Right lung (tissue), 5 donors: Measurements from ENCODE around the gene SPDEF. TPM values are rescaled to one million over a fixed set of nuclear protein-coding genes. Genes with fewer than 3 reads are reported as not detected.

Experiments used
- DNase-seq, 2 donors: peaks; one replicate each; pipeline ENCODE4 v3.0.0-alpha.2; 2013
- polyA plus RNA-seq, 5 donors: library from polyadenylated mRNA; unstranded; fragments of 120-200 nt; gene quantifications; one replicate each; pipeline versions ENCODE4 v1.2.1 to v1.2.3, GENCODE V29; 2013; ENCODE audit warnings: inconsistent platforms in 1 of 5, low replicate concordance in 1 of 5; ENCODE audit not compliant: insufficient read length in 5 of 5, insufficient read depth in 1 of 5

Gene SPDEF
- polyA plus RNA-seq, 5 donors = 0.65 to 3.1 (median 1.2) TPM

DNA sequence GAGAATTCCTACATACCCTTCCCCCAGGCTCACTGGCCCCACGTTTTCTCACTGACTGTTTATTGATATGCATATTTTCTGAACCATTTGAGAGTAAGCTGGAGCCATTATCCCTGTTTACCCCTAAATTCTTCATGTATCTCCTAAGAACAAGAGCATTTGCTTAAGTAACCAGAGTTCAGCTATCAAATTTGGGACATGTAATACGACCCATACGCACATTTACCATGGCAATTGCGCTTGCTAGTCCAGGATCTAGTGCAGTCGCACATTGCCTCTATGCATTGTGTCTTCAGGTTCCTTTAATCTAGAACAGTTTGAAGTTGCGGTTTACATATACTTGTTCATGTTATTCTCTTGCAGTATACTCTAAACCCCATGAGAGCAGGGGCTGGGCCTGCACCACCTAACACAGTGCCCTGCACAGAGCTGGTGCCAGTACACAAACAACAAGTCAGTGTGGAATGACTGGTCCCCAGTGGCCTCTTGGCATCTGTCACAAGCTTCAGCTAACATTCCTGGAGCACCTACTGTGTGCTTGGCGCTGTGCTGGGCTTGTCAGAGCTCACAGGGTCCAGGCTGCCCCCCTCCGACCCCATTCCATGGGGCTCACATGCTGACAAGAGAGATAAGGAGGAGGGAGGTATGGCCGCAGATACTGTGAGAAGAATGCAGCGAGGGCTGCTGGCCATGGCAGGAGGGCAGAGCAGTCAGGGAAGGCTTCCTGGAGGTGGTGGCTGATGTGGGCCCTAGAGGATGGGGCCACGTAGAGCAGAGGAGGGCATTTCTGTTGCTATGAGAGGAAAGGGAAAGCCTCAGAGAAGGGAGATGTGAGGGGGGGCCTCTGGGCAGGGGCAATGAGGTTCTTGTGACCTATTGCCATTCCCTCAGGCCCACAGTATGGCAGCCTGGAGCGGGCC lies 28.1 kb downstream of the SPDEF start:
- no peak for DNase-seq

DNA sequence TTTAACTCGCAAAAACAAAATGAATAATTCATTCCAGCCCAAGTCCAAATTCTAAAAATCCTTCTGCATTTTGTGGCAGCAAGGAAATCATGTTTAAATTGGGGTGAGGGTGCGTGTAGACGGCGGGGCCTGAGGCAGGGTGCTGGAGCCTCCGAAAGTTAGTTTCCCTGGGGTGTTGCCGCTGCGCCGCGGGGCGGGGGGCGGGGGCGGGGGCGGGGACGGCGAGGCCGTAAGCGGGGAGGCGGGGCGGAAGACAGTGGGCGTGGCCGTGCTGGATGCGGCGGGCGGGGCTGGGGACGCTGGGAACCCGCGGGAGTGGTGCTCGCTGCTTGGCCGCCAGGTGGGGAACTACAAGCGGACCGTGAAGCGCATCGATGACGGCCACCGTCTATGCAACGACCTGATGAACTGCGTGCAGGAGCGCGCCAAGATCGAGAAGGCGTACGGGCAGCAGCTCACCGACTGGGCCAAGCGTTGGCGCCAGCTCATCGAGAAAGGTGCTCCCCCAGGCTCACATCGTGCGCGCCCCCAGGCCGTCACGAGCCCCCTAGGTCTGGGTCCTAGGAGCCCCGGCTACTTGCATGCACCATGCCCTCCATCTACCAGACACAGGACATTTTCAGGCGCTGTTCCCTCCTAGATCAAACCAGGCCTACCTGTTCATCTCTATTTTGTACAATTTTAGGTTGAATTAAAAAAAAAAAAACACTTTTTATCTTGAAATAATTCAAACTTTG lies 29.0 kb downstream of the SPDEF start:
- peak; percentile 88 to 90 for DNase-seq

DNA sequence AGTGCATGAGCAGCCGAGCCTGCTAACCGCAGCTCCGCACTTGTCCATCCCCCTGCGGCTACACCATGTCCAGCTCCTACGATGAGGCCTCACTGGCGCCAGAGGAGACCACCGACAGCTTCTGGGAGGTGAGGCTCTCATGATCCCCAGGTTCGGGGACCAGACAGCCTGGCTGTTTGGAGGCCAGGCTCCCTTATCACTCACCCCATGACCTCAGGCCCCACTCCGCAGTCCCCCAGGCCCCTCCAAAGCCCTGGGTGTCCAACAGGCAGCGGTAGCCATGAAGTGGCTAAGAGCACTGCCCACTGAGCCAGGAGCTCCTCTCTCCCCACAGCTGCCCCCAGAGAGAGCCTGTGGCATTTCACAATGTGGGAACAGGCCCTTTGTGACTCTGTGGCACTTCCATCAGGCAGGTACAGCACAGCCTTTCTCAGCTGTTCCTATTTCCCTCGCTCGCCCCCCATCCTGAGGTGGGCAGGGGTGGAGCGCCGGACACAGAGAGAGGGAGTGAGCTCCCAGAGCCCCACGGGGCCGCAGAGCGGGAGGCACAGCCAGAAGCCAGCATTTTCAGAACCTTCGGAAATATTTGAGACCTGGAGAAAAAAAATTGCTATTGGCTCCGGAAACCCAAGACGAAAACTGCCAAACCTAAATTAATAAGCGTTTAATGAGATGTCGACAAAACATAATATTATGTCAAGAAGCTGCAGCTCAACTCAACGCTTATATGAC lies 29.7 kb downstream of the SPDEF start:
- DNase-seq = peak in 1 of 2 donors; percentile 19

DNA sequence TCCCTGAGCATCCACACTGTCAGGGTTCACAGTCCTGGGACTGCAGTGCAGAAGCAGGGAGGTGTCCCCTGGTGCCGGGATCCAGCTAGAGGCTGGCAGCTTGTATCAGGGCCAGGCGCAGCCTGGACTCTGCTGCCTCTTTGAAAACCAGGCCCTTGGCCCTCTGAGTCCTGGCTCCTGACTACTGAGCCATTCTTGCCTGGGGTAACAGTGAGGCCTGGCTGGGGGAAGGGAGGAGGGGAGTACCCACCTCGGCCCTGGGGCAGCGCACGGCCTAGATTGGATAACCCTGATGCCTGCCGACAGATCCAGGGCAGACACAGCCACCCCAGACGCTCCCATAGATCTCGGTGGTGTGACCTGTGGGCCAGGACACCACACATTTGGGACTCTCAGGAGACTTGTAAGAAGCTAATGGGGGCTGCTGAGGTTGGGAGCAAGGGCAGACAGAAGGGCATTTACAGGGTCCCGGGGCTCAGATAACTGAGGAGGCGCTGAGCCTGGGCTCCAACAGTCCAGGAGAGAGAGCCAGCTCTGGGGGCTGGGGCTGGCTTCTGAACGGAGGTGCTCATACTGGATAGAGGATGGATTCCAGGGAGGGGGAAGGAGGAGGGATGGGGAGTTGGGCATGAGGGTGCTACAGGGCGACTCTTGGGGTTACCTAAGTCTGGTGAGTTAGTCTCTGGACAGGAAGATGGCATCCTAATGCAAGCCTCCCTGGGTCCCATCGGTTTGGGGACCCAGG lies 30.5 kb downstream of the SPDEF start:
- no peak for DNase-seq

DNA sequence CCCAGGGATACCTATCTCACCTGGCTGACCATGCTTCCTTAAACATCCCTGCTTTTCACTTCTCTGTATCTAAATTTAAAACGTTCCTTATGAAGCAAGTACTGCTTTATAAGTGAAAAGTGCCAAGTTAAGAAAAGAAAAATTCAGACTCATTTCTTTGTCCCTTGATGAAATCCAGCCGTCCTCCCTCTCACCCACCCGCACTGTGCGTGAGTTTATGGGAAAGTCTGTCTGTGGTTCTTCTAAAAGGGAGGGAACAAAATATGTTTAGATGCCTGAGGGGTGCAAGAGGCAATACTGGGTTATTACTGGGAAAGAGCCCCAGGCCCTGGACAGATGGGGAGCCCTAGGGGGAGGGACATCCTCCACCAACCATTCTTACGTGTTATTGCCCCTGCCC lies 31.2 kb downstream of the SPDEF start:
- no peak for DNase-seq

DNA sequence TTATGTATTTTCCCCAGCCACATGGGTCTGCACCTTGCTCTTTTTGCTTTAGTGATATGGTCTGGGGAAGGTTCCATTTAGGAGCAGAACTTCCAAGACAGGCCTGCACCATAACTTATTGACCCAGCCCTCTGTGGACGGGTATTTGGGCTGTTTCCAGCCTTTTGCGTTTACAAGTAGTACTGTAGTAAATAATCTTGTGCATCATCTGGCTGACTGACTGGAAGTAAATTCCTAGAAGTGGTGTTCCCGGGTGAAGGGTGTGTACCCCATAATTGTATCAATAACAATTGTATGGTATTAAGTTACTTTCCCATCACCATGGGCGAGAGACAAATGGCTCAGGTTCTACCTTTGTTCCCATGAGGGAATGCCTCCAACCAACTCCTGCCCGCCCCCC lies 31.6 kb downstream of the SPDEF start:
- no peak for DNase-seq

DNA sequence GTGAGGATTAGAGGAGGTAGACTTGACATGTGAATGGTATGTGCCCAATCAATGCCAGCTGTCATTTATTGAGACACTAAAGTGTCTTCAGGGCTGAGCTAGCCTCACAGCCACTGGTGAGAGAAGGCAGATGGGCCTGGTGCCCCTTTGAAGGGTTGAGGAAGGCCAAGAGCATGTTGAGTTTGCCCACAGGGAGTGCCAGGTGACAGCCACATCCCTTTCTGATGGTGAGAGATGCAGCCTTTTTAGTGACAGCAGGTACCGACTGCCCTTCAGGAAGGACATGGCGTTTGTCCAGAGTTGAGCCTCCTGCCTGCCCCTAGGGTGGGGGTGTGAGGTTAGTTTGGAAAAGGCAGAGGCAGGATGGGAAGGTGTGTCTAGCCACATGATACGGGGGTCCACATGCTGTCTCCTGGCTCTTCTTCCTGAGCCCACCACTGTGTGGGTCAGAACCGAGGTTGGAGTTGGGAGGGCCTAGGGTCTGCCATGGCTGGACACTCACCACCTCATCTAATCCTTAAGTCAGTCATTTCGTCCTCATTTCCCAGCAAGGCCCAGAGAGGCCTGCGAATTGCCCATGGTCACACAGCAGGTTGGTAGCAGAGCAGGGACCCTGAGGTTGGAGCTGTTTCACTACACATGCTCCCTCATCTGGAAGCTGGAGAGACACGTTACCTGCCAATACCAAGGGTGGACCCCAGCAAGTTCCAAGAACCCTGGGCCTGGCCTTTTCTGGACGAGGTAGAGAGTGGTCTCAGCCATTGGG lies 32.5 kb downstream of the SPDEF start:
- DNase-seq = no peak

DNA sequence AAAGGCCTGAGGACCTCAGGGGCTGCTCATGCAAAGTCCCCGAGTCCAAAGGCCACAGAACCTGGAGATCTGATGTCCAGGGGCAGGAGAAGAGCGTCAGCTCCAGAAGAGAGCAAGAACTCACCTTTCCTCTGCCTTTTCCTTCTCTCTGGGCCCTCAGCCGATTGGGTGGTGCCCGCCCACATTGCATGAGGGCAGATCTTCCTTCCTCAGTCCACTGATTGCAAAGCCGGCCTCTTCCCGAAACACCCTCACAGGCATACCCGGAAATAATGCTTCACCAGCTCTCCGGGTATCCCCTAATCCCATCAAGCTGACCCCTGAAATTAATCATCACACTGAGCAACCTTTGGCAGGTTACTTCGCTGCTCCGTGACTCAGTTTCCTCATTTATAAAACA lies 33.4 kb downstream of the SPDEF start:
- no peak for DNase-seq

DNA sequence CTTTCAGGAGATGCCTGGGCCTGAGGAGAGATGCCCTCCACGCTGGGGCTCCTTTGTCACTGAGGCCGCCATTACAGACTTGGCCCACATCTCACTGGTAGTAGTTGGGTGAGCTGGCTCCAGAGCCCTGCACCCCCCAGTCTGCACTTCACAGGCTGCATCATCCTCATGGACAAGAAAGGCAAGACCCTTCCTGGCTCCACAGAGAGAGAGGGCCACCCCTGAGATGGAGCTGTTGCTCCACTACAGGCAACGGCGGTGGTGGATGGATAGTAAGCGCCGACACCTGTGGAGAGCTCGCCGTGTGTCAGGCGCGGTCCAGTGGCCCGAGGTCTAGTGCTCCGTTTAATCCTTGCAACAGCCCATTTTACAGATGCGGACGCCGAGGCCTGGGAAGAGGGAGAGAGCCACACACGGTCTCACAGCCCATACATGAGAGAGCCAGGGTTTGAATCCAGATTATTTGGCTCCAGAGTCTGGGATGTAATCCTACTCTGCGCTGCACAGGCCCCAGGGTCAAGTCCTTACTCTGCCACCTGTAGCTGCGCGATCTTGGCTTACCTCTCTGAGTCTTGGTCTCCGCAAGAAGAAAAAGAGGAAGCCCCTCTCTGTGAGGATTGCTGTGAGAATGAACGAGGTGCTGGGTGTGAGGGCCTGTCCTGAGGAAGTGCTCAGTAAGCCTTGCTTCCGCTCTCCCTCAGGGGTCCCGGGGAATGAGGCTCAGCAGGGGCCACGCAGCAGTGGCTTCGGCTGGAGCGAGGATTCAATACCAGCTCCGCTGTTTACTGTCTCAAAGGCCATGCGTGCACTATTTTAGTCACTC lies 34.5 kb downstream of the SPDEF start:
- DNase-seq = no peak

DNA sequence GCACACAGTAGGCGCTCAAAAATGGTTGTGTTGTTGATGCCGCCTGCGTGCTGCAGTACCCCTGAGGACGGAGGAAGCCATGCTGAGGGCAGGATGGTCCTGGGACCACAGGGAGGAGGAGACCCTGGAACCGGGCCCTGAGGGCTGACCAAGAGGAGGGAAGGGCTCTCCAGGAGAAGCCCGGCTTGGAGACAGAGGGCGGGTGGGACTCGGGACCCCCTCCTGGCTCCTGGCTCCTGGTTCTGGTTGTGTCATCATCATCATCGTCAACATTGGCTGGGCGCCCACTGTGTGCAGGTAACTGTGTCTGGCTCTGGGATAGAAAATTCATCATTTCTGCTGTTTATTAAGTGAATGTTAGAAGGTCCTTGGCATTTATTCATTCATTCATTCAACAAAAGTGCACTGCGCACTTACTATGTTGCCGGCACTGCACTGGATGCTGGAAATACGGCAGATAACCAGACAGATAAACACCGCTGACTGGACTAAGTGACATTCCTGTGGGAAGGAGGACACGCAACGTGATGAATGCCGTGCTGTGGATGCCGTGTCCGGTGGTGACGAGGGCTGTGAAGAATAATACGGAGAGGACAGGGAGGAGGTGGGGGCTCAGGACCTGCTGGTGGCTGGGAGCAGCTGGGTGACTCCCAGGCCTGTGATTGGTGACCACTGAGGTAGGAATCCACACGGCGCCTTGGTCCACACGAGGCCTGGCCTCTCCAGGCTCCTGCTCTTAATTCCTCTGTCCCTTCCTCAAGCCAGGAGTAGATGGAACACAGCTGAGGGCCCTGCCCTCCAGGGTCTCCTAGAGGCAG lies 35.3 kb downstream of the SPDEF start:
- no peak for DNase-seq

DNA sequence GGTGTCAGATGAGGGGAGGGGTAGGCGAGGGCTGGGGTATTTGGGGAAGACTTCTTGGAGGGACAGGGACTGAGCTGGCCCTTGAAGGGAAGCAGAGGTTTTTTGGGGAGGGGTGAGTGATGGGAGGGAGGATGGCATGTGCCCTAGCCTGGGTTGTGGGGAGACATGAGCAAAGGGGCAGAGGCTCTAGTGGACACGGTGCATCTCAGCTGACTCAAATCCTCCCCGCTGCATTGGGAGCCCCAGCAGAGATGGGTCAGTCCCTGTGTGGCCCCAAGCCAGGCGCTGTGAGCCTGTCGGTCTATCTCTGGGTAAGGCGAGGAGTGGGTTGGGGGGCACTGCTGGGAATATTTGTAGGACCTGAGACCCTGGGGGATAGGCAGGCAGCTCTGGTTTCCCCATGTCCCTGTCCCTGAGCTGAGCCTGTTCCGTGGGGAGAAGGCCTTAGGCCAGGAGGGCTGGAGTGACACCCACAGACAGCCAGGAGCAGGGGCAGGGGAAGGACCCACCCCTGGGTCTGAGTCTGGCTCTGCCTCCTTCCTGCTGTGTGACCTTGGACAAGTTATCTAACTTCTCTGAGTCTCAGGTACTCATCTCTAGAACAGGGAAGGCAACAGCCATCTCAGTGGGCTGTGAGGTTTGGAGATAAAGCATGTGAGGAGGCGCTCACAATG lies 36.0 kb downstream of the SPDEF start:
- DNase-seq = no peak

DNA sequence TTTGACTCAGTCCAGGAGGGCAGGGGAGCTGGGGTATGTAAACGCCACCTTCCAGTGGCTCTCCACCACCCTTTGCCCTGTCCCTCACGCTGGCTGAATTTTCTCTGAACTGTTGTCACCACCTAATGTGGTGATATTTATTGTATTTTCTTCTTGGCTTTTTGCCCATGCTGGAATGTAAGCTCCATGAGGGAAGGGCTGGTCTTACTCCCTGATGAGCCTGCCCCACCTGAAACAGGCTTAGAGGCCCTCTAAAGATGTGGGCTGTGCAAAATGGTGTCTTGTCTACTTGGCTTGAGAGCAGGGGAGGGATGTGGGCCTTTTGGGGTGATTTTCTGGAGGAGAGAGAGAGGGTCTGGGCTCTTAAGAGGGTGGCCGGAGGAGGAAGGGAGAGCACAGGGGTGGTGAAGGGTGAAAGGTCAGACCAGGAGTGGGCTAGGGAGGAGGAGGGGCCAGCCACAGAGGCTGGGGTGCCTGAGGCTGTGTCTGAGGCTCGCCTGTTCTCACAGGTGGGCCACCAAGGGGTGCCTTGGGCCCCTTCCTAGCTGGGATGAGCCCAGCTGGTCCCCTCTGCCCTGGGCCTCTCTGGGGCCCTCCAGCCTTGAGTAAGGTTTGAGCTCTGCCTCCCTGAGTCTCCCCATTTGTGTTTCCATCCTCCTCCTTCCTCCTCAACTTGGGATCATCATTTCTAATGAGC lies 37.3 kb downstream of the SPDEF start:
- DNase-seq = no peak

DNA sequence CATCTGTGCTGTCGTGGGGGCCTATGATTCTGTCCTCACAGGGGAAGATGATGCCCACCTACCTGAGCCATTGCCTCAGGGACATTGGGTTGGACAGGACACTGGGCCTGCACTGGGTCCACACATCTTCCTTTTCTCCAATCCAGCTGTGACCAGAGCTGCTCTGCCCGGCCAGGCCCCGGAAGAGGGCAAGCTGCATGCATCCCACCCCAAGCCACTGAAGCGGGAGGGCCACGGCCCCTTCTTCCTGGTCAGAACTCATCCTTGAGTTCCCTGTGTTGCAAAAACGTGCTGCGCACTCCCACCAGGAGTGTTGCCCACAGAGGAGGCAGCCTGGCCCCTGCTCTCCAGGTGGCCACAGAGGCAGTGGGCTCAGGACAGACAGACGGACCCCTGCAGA lies 38.2 kb downstream of the SPDEF start:
- no peak for DNase-seq

DNA sequence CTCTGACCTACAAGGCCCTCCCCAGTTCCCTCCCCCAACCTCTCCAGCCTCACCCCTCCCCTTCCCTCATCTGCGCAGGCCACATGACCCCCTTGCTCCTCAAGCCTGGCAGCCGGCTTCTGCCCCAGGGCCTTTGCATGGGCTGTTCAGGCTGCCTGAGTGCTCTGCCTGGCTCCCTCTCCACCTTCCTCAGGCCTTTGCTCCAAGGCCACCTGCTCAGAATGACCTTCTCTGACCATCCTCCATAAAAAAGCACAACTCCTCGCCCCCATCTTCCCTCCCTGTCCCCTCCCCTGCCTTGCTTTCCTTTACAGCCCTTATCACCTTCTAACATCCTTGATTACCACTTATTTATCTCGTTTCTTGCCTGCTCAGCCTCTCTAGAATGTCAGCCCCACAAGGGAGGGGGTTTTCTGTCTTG lies 38.7 kb downstream of the SPDEF start:
- DNase-seq = no peak

DNA sequence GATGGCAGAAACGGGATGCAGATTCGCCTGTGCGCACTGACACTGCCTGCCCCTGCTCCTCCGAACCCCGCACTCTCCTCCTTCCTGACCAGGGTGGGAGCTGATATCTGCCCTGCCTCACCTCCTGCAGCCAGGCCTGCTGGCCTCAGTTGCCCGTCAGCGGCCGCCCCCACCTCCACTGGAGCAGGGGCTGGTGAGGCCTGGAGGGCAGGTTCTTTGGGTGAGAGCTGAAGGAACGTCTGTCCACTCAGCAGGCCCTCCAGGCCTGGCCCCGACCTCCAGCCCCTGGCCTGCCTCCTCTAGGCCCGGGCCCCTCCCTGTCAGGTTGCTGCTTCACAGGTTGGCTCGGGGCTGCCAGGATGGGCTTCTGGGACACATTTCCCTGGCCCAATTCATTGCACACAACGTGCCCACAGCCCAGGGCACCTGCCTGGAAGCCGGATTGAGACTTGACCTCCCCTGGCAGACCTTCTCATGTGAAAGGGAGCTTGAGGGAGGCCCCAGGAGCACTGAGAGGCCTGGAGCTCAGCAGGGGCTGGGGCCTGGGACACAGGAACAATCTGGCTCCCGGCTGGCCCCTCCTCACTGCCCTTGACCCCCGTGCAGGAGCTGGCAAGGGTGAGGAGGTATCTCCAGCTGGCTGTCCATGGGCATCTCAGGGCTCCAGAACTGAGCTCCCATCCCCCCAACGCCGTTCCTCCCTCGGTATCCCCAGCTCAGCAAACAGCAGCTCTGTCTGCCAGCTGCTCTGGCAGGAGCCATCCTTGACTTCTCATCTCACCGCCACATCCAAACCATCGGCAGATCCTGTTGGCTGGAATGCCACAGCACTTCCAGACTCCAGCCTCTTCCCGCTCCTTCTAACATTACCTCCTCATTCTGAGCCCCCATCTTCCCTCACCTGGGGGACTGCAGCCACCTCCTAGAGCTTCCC lies 39.5 kb downstream of the SPDEF start:
- DNase-seq = no peak
